Gastrocnemius medialis (tissue), 4 donors: ENCODE data around the gene KDELR1.

Experiments used
- CTCF ChIP-seq, 5 experiments: fragments of 450-650 bp in 3 of 5; fragments of 200-600 bp in 2 of 5; sonication (generic) in 2 of 5; IDR thresholded peaks in 4 of 5; conservative IDR thresholded peaks in 1 of 5; 1 replicate in 4 of 5; 2 replicates in 1 of 5; pipeline ENCODE4 v1.5.1; 2016 to 2019; ENCODE audit warnings: antibody characterized with exemption in 5 of 5, mild to moderate bottlenecking in 3 of 5, moderate library complexity in 3 of 5
- POLR2A ChIP-seq, 2 donors: fragments of 450-650 bp; IDR thresholded peaks; one replicate each; pipeline ENCODE4 v1.6.1; 2017; ENCODE audit warnings: antibody characterized with exemption in 2 of 2, mild to moderate bottlenecking in 2 of 2, moderate library complexity in 2 of 2

- TF ChIP-seq CTCF (IDR thresholded peaks at IDR 0.05 in 4 of 5, conservative IDR thresholded peaks at IDR 0.05 in 1 of 5) = no peak
- TF ChIP-seq POLR2A (IDR thresholded peaks at IDR 0.05) = no peak
These were observed 4.4 kb downstream of the KDELR1 start for GRCh38 chr19:48386981-48387380.
